Kidney (tissue), 14 donors: ENCODE results near the gene SUSD4. TPM values are rescaled to one million over a fixed set of nuclear protein-coding genes. Genes with fewer than 3 reads are reported as not detected.

Experiments
- DNase-seq, 5 donors: peaks; one replicate each; pipeline ENCODE4 v3.0.0-alpha.2; 2013 to 2020
- FAIRE-seq: peaks from 2 replicates; lab custom pipeline; 2012; peaks lifted over from hg19 to GRCh38; lab: Jason Lieb, UNC
- H3K27ac ChIP-seq, 2 donors: one replicate each; pipeline ENCODE4 v1.7.0; 2013; ENCODE audit warnings: low read depth in 2 of 2, low read length in 2 of 2, inconsistent platforms in 1 of 2
- H3K27me3 ChIP-seq: one replicate; pipeline ENCODE4 v1.7.1; 2013; ENCODE audit warnings: low read length, inconsistent platforms; ENCODE audit not compliant: control insufficient read depth, insufficient read depth
- H3K36me3 ChIP-seq, 3 donors: one replicate each; pipeline versions ENCODE4 v1.7.0 to v1.7.1; 2013; ENCODE audit warnings: low read length in 3 of 3, control low read depth in 1 of 3, inconsistent platforms in 1 of 3; ENCODE audit not compliant: insufficient read depth in 3 of 3, control insufficient read depth in 2 of 3
- H3K4me1 ChIP-seq, 3 donors: one replicate each; pipeline versions ENCODE4 v1.7.0 to v1.7.1; 2013; ENCODE audit warnings: low read length in 3 of 3, inconsistent platforms in 1 of 3, low read depth in 1 of 3; ENCODE audit not compliant: control insufficient read depth in 2 of 3, insufficient read depth in 2 of 3
- H3K4me3 ChIP-seq, 3 donors: one replicate each; pipeline versions ENCODE4 v1.7.0 to v1.8.1; 2013; ENCODE audit warnings: low read length in 3 of 3, control low read depth in 1 of 3, inconsistent platforms in 1 of 3
- H3K9ac ChIP-seq, 3 donors: one replicate each; pipeline versions ENCODE4 v1.7.0 to v1.7.1; 2013; ENCODE audit warnings: low read length in 3 of 3, control low read depth in 1 of 3, inconsistent platforms in 1 of 3
- H3K9me3 ChIP-seq, 3 donors: one replicate each; pipeline versions ENCODE4 v1.7.0 to v1.7.1; 2013; ENCODE audit warnings: low read length in 3 of 3, control low read depth in 1 of 3, inconsistent platforms in 1 of 3; ENCODE audit not compliant: control insufficient read depth in 2 of 3, insufficient read depth in 1 of 3
- intact Hi-C: fragments of 100-400 bp; cut with DNase I; formaldehyde crosslinking; loops from one replicate; pipeline ENCODE4 v1.11.1; 2022
- polyA plus RNA-seq: library from polyadenylated mRNA; stranded (reverse); fragments of 350-450 nt; fragmentation: Illumina TruSeq; extraction: RNeasy Lipid Tissue Mini Kit (QIAGEN cat#74804); gene quantifications from one replicate; pipeline ENCODE4 v1.2.3, GENCODE V29; 2014; ENCODE audit warnings: low read depth, low replicate concordance; ENCODE audit not compliant: insufficient read depth
- total RNA-seq: library from RNA; stranded (reverse); fragmentation: NEBNext Ultra II Directional; extraction: Animal tissue kit (Norgen Biotek cat#: 25700); gene quantifications from one replicate; pipeline ENCODE4 v1.2.1, GENCODE V29; 2021
- TF ChIP-seq, protein P1 (sequence below): IDR thresholded peaks from 3 replicates; pipeline ENCODE4 v1.5.1; 2012; ENCODE audit warnings: mild to moderate bottlenecking, moderate library complexity, borderline replicate concordance; ENCODE audit not compliant: insufficient read depth; ENCODE audit errors: extremely low read depth
- donor health status: control.
- donor health status: control.
- donor health status: control.
- donor health status: control.
- donor health status: control.
- donor health status: DM: yes; HTN: yes; CAD: no.
- donor health status: Normal renal cell carcinoma (clear cell type).

The SUSD4 gene
- total and polyA plus RNA-seq, 2 donors from 2014 or later = 14.0 to 23.7 TPM

- Histone ChIP-seq H3K27ac (no peak overlapping the region), H3K4me3 (no peak overlapping the region), H3K27me3 (no peaks in the 10 kb centered on the region), H3K36me3 (no peaks in the 10 kb centered on the region), H3K9ac (no peak overlapping the region), H3K9me3 (no peaks in the 10 kb centered on the region), H3K4me1 (no peaks in the 10 kb centered on the region)
- TF ChIP-seq, protein P1, sequence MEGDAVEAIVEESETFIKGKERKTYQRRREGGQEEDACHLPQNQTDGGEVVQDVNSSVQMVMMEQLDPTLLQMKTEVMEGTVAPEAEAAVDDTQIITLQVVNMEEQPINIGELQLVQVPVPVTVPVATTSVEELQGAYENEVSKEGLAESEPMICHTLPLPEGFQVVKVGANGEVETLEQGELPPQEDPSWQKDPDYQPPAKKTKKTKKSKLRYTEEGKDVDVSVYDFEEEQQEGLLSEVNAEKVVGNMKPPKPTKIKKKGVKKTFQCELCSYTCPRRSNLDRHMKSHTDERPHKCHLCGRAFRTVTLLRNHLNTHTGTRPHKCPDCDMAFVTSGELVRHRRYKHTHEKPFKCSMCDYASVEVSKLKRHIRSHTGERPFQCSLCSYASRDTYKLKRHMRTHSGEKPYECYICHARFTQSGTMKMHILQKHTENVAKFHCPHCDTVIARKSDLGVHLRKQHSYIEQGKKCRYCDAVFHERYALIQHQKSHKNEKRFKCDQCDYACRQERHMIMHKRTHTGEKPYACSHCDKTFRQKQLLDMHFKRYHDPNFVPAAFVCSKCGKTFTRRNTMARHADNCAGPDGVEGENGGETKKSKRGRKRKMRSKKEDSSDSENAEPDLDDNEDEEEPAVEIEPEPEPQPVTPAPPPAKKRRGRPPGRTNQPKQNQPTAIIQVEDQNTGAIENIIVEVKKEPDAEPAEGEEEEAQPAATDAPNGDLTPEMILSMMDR = no peak
- DNase-seq (no peak), FAIRE-seq (no peak)
- intact Hi-C loops = no loop called here
Measured at GRCh38 chr1:223312273-223312672, 51.7 kb downstream of the SUSD4 start.

- TF ChIP-seq, protein P1 = no peak
- no peak for FAIRE-seq
Measured at GRCh38 chr1:223311826-223312225, 52.1 kb downstream of the SUSD4 start.

DNA sequence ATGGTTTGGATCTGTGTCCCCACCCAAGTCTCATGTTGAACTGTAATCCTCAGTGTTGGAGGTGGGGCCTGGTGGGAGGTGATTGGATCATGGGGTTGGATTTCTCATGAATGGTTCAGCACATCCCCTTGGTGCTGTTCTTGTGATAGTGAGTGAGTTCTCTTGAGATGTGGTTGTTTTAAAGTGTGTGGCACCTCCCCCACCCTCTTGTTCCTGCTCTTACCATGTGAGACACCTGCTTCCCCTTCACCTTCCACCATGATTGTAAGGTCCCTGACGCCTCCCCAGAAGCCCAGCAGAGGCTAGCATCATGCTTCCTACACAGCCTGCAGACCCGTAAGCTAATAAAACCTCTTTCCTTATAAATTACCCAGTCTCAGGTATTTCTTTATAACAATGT is 55.8 kb downstream of the SUSD4 start:
- intact Hi-C loops = no loop called here
- H3K27ac ChIP-seq = no peak overlapping the region

More at GRCh38 chr1:223311826-223312225, 52.1 kb downstream of the SUSD4 start:
- H3K9ac ChIP-seq = no peak overlapping the region
- no peaks in the 10 kb centered on the region for H3K27me3 ChIP-seq
- no peaks in the 10 kb centered on the region for H3K36me3 ChIP-seq
- H3K4me1 ChIP-seq = no peaks in the 10 kb centered on the region
- H3K27ac ChIP-seq = no peak overlapping the region
- intact Hi-C loops = no loop called here
- H3K4me3 ChIP-seq = no peak overlapping the region
- no peaks in the 10 kb centered on the region for H3K9me3 ChIP-seq
- DNase-seq = no peak

More for the DNA sequence above, 55.8 kb downstream of the SUSD4 start:
- H3K9ac ChIP-seq = no peak overlapping the region
- no peak overlapping the region for H3K4me3 ChIP-seq
- H3K4me1 ChIP-seq = no peaks in the 10 kb centered on the region
- TF ChIP-seq, protein P1 = no peak
- DNase-seq (no peak), FAIRE-seq (no peak)
- H3K9me3 ChIP-seq = peaks cover 0 to 8% (median 0%) of the 10 kb centered on the region in 3 donors
- no peaks in the 10 kb centered on the region for H3K36me3 ChIP-seq
- H3K27me3 ChIP-seq = no peaks in the 10 kb centered on the region
